ENCODE data around the gene APAF1. TPM values are rescaled to one million over a fixed set of nuclear protein-coding genes. Genes with fewer than 3 reads are reported as not detected.

Gene APAF1
- polyA plus RNA-seq, 1 of the 3 experiments (the other 2 are of a cell fraction), result 3.3 TPM

GRCh38 chr12:98738539-98738938 is 93.4 kb downstream of the APAF1 start (continued):
- TF ChIP-seq, protein P1, sequence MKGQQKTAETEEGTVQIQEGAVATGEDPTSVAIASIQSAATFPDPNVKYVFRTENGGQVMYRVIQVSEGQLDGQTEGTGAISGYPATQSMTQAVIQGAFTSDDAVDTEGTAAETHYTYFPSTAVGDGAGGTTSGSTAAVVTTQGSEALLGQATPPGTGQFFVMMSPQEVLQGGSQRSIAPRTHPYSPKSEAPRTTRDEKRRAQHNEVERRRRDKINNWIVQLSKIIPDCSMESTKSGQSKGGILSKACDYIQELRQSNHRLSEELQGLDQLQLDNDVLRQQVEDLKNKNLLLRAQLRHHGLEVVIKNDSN (IDR thresholded peaks at IDR 0.05; ENCODE audit: borderline replicate concordance, low read depth), result no peak
- TF ChIP-seq RXRA (IDR thresholded peaks at IDR 0.05; ENCODE audit: borderline replicate concordance, low read depth) (no peak), JUND (IDR thresholded peaks at IDR 0.05) (no peak)
- TF ChIP-seq, protein P2, sequence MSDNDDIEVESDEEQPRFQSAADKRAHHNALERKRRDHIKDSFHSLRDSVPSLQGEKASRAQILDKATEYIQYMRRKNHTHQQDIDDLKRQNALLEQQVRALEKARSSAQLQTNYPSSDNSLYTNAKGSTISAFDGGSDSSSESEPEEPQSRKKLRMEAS (IDR thresholded peaks at IDR 0.05; ENCODE audit: low read depth), result no peak

DNA sequence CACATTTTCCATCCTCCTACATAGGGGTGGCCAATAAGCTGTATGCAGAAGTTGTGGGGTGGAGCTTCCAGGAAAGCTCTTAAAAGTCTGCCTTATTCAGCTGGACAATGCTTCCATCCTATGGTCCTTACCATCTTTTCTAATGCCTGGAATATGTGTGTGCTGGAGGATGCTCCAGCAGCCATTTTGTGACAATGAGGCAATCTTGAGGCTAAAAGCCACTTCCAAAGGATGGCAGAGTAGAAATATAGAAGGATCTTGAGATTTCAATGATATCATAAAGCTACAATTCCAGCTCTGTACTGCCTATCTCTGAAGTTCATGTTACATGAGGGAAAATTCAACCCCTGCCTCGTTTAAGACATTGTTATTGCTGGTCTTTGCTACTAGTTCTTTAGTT is 95.7 kb downstream of the APAF1 start:
- ChIA-PET CTCF (interaction anchor here (1.1 to 1.7 kb wide), 6 partner anchors 10 to 258 kb away, joined by 3 to 5 read pairs (median 3); no protein-coding TSS in a partner anchor), POLR2A (no interaction called here)
- Histone ChIP-seq H4K20me1 (ENCODE audit: insufficient read depth) (no peaks in the 10 kb centered on the region), H3K36me3 (replicated peaks in 1 of 2; ENCODE audit: control insufficient read depth in 1 of 2, insufficient read depth in 2 of 2, low read length in 1 of 2) (no peaks in the 10 kb centered on the region), H3K9me2 (no peaks in the 10 kb centered on the region), H3F3A (replicated peaks; ENCODE audit: insufficient read depth) (no peaks in the 10 kb centered on the region), H3K9ac (no peak overlapping the region), H3K79me2 (ENCODE audit: insufficient read depth) (no peaks in the 10 kb centered on the region), H3K4me1 (ENCODE audit: control insufficient read depth in 1 of 2, insufficient read depth in 2 of 2, low read depth in 1 of 2, low read length in 1 of 2) (peaks cover 0 to 23% of the 10 kb centered on the region in 2 experiments; a peak in 3 of 4 replicates), H3K4me2 (no peak overlapping the region), H3K27me3 (ENCODE audit: insufficient read depth) (no peaks in the 10 kb centered on the region), H3K4me3 (ENCODE audit: low read depth in 2 of 2, low read length in 1 of 2) (no peak overlapping the region), H3K27ac (ENCODE audit: low read depth in 2 of 2, low read length in 1 of 2) (no peak overlapping the region), H3K9me3 (no peaks in the 10 kb centered on the region), H2AFZ (ENCODE audit: low read depth) (no peak overlapping the region)
- DNase-seq, result no peak
- TF ChIP-seq NRF1 (IDR thresholded peaks at IDR 0.05; ENCODE audit: low read depth, low read length), result no peak
- no peak for TF ChIP-seq TCF12 (IDR thresholded peaks at IDR 0.05)
- no peak for TF ChIP-seq EZH2phosphoT487 (IDR thresholded peaks at IDR 0.05; ENCODE audit: borderline replicate concordance, low read depth)
- no peak for TF ChIP-seq NFIC (IDR thresholded peaks at IDR 0.05; ENCODE audit: borderline replicate concordance)
- TF ChIP-seq EP300 (IDR thresholded peaks at IDR 0.05; ENCODE audit: borderline replicate concordance in 1 of 2, low read depth in 1 of 2, low read length in 1 of 2), result no peak
- TF ChIP-seq MXI1 (IDR thresholded peaks at IDR 0.05; ENCODE audit: low read depth, low read length), result no peak
- no peak for TF ChIP-seq JUND (IDR thresholded peaks at IDR 0.05)
- TF ChIP-seq, protein P3, sequence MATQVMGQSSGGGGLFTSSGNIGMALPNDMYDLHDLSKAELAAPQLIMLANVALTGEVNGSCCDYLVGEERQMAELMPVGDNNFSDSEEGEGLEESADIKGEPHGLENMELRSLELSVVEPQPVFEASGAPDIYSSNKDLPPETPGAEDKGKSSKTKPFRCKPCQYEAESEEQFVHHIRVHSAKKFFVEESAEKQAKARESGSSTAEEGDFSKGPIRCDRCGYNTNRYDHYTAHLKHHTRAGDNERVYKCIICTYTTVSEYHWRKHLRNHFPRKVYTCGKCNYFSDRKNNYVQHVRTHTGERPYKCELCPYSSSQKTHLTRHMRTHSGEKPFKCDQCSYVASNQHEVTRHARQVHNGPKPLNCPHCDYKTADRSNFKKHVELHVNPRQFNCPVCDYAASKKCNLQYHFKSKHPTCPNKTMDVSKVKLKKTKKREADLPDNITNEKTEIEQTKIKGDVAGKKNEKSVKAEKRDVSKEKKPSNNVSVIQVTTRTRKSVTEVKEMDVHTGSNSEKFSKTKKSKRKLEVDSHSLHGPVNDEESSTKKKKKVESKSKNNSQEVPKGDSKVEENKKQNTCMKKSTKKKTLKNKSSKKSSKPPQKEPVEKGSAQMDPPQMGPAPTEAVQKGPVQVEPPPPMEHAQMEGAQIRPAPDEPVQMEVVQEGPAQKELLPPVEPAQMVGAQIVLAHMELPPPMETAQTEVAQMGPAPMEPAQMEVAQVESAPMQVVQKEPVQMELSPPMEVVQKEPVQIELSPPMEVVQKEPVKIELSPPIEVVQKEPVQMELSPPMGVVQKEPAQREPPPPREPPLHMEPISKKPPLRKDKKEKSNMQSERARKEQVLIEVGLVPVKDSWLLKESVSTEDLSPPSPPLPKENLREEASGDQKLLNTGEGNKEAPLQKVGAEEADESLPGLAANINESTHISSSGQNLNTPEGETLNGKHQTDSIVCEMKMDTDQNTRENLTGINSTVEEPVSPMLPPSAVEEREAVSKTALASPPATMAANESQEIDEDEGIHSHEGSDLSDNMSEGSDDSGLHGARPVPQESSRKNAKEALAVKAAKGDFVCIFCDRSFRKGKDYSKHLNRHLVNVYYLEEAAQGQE (IDR thresholded peaks at IDR 0.05; ENCODE audit: low read depth, low read length), result no peak
- TF ChIP-seq FOXM1 (IDR thresholded peaks at IDR 0.05; ENCODE audit: low read depth), result no peak
- WGBS (ENCODE audit: low lambda C conversion rate), result 56% methylated on average over 1 of the region's 1 CpG

Data from SK-N-SH (cell line).